Endothelial cell of umbilical vein (primary cell): ENCODE data around the gene GLYAT.

ENCODE experiments used
- CTCF ChIP-seq, 2 donors: IDR thresholded peaks; 1 replicate in 1 of 2; 2 replicates in 1 of 2; pipeline ENCODE4 v1.5.1; 2011; ENCODE audit warnings: low read length in 2 of 2, mild to moderate bottlenecking in 2 of 2, moderate library complexity in 2 of 2, control low read depth in 1 of 2, inconsistent platforms in 1 of 2, low read depth in 1 of 2; ENCODE audit not compliant: insufficient read depth in 1 of 2; ENCODE audit errors: extremely low read depth in 1 of 2
- POLR2A ChIP-seq: IDR thresholded peaks from 2 replicates; pipeline ENCODE4 v1.6.1; 2012; ENCODE audit warnings: low read depth, mild to moderate bottlenecking, control low read depth, low read length
- POLR2AphosphoS5 ChIP-seq: IDR thresholded peaks from 2 replicates; pipeline ENCODE4 v1.6.1; 2012; ENCODE audit warnings: low read depth, mild to moderate bottlenecking, control low read depth, low read length, moderate library complexity; ENCODE audit not compliant: insufficient read depth

- TF ChIP-seq CTCF (IDR thresholded peaks at IDR 0.05; ENCODE audit: extremely low read depth in 1 of 2, insufficient read depth in 1 of 2, low read depth in 1 of 2, low read length in 2 of 2) (no peak), POLR2AphosphoS5 (no peak), POLR2A (no peak)
Measured at GRCh38 chr11:58769308-58769707, 37.6 kb upstream of the GLYAT start.
